ENCODE data around the gene BICDL1. TPM values are rescaled to one million over a fixed set of nuclear protein-coding genes. Genes with fewer than 3 reads are reported as not detected.

BICDL1 gene
- total and polyA plus RNA-seq, 2 donors (not counting 3 experiments of a cell fraction or from before 2014, with no cell fraction given), result 0.19 TPM; not detected in 1

DNA sequence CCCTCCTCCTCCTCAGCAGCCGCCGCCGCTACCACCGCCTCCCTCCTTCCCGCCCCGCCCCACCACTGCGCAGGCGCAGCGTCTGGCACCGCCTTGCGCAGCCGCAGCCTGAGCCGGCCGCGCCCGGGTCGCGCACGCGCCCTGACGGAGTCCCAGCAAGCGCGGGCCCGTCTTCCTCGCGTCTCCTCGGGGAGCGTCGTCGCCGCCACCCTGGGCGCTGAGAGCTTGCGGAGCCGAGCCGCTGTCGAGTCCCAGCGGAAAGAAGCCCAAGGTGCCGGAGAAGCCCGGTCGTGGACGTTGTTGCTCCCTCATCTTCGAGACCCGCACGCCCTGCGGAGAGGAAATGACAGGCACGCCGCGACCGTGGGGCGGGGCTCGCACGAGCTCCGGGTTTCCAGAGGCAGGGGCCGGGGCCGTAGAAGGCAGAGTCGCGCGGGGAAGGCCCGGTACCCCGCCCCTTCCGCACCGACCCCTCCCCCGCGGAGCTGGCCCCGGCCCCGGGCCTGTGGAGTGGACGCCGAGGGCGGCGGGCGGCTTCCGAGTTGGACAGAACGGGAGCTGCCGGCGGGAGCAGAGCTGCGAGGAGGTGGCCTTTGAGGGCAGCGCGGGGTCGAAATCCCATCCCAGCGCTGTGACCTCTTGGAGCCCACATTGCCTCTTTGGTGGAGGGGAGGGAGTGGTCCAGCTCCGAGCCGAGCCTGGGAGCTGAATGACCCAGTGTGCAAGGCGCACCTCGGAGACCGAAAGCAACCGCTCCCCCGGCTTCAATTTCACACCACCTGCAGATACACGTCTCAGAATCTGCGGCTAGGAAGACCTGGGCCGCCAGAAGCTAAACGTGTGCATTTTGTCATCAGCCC is 128.0 kb downstream of the BICDL1 start:
- Histone ChIP-seq H3K9me1 (replicated peaks; ENCODE audit: control insufficient read depth, extremely low read depth, insufficient read depth, low read length) (no peaks in the 10 kb centered on the region), H3K9ac (replicated peaks; ENCODE audit: extremely low read depth, insufficient read depth, low read length) (peak overlapping the region; percentile 79), H2AFZ (ENCODE audit: low read depth, low read length) (peak overlapping the region; percentile 18), H3K9me3 (replicated peaks; ENCODE audit: control insufficient read depth, insufficient read depth, low read length) (no peaks in the 10 kb centered on the region), H3K36me3 (ENCODE audit: control insufficient read depth in 2 of 2, extremely low read depth in 1 of 2, insufficient read depth in 2 of 2, low read length in 2 of 2) (no peaks in the 10 kb centered on the region), H3K4me2 (ENCODE audit: insufficient read depth, low read length) (peak overlapping the region; percentile 60), H4K20me1 (replicated peaks; ENCODE audit: control insufficient read depth, extremely low read depth, insufficient read depth, low read length) (no peaks in the 10 kb centered on the region), H3K4me1 (ENCODE audit: control insufficient read depth, extremely low read depth, insufficient read depth, low read length) (peaks cover 29% of the 10 kb centered on the region), H3K27ac (ENCODE audit: insufficient read depth, low read depth, low read length) (peak overlapping the region; percentile 48), H3K27me3 (ENCODE audit: control insufficient read depth in 2 of 2, insufficient read depth in 2 of 2, low read length in 2 of 2) (no peaks in the 10 kb centered on the region), H3K4me3 (replicated peaks in 1 of 3; ENCODE audit: insufficient read depth in 1 of 3, low read depth in 1 of 3, low read length in 3 of 3) (peak overlapping the region; percentile 49 to 72 (median 63)), H3K79me2 (ENCODE audit: control insufficient read depth, insufficient read depth, low read length) (peaks cover 44% of the 10 kb centered on the region)
- dilution Hi-C loops (cut with MboI; ENCODE audit: extremely low pct_ligation_motif_present, low sequenced_read_pairs), result no loop called here
- POLR2A ChIA-PET, result interaction anchor here (1.4 to 4.4 kb wide), 3 partner anchors 83 to 174 kb away, joined by 4 to 25 read pairs (median 20); partner anchors contain the start of genes RNU4-2 and RPLP0
- TF ChIP-seq JUN (IDR thresholded peaks at IDR 0.05; ENCODE audit: borderline replicate concordance, insufficient read depth, insufficient read length, low read depth) (no peak), FOS (IDR thresholded peaks at IDR 0.05; ENCODE audit: borderline replicate concordance, insufficient read depth, low read length) (no peak), GATA2 (IDR thresholded peaks at IDR 0.05; ENCODE audit: insufficient read depth, insufficient read length, low read depth, low read length) (no peak), POLR2A (IDR thresholded peaks at IDR 0.05; ENCODE audit: low read depth, low read length) (peak; percentile 88), MYC (IDR thresholded peaks at IDR 0.05; ENCODE audit: low read depth, low read length) (no peak), EZH2 (IDR thresholded peaks at IDR 0.05; ENCODE audit: borderline replicate concordance, low read depth, low read length, severe bottlenecking) (no peak), POLR2AphosphoS5 (IDR thresholded peaks at IDR 0.05; ENCODE audit: insufficient read depth, low read depth, low read length) (peak; percentile 93)
- TF ChIP-seq, protein P1, sequence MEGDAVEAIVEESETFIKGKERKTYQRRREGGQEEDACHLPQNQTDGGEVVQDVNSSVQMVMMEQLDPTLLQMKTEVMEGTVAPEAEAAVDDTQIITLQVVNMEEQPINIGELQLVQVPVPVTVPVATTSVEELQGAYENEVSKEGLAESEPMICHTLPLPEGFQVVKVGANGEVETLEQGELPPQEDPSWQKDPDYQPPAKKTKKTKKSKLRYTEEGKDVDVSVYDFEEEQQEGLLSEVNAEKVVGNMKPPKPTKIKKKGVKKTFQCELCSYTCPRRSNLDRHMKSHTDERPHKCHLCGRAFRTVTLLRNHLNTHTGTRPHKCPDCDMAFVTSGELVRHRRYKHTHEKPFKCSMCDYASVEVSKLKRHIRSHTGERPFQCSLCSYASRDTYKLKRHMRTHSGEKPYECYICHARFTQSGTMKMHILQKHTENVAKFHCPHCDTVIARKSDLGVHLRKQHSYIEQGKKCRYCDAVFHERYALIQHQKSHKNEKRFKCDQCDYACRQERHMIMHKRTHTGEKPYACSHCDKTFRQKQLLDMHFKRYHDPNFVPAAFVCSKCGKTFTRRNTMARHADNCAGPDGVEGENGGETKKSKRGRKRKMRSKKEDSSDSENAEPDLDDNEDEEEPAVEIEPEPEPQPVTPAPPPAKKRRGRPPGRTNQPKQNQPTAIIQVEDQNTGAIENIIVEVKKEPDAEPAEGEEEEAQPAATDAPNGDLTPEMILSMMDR (IDR thresholded peaks at IDR 0.05; ENCODE audit: extremely low read depth in 1 of 2, insufficient read depth in 1 of 2, low read depth in 1 of 2, low read length in 2 of 2), result no peak
- TF ChIP-seq, protein P2, sequence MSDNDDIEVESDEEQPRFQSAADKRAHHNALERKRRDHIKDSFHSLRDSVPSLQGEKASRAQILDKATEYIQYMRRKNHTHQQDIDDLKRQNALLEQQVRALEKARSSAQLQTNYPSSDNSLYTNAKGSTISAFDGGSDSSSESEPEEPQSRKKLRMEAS (IDR thresholded peaks at IDR 0.05; ENCODE audit: insufficient read depth, insufficient read length), result no peak
- FAIRE-seq (peak; percentile 21), DNase-seq (ENCODE audit: low read depth, low spot score) (peak; percentile 96)
- no TSS peak for BruUV-seq (replicated peaks)
- intact Hi-C loops (cut with micrococcal nuclease), result loop anchor here (1.0 kb wide), 2 partner anchors 30 to 84 kb away; partner anchors contain the start of gene RPLP0
- CTCF ChIA-PET, result interaction anchor here (1.4 to 3.8 kb wide), 4 partner anchors 10 to 84 kb away, joined by 3 to 20 read pairs (median 6); partner anchors contain the start of gene RPLP0

All from endothelial cell of umbilical vein (primary cell).